ENCODE results near the gene C19orf81.

DNA sequence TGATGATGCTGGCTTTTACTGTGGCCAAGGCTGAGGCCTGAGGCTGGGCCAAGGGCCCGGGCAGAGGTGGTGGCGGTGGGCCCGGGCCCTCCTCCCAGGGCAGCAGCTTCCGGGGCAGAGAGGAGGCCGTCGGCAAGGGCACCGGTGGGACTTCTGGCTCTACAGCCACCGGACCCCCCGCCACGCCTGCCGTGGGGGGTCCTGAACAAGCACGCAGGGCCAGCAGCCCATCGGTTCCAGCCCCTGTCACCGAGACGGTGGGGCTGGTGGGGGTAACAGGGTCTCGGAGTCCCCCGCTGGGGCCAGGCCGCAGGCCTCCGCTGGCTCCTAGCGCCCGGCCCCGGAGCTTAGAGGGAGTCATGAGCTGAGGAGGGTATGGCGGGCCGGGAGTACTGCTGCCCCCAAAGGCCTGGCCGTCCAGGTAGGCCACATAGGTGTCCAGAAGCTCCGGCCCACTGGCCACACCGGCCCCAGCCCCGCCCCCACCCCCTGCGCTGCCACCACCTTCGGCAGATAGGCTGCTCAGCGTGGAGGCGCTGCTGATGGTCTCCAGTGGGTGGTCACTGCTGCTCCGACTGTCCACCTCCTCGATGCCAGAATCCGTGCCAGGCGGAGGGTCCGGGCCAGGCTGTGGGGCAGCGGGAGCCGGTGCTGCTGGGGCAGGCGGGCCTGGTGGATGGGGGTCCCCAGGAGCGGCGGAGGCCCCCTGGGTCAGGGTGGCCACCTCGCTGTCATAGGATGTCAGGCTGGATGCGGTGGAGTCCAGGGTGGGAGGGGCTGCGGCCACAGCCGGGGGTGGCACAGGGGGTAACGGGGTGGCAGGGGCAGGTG, 17.3 kb downstream of the C19orf81 start:
- TF ChIP-seq, protein P1, sequence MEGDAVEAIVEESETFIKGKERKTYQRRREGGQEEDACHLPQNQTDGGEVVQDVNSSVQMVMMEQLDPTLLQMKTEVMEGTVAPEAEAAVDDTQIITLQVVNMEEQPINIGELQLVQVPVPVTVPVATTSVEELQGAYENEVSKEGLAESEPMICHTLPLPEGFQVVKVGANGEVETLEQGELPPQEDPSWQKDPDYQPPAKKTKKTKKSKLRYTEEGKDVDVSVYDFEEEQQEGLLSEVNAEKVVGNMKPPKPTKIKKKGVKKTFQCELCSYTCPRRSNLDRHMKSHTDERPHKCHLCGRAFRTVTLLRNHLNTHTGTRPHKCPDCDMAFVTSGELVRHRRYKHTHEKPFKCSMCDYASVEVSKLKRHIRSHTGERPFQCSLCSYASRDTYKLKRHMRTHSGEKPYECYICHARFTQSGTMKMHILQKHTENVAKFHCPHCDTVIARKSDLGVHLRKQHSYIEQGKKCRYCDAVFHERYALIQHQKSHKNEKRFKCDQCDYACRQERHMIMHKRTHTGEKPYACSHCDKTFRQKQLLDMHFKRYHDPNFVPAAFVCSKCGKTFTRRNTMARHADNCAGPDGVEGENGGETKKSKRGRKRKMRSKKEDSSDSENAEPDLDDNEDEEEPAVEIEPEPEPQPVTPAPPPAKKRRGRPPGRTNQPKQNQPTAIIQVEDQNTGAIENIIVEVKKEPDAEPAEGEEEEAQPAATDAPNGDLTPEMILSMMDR (IDR thresholded peaks at IDR 0.05) = no peak
- no peak for TF ChIP-seq POLR2A (IDR thresholded peaks at IDR 0.05)

Data from prostate gland (tissue), 2 donors.